Measurements from ENCODE around the gene JPH2.

The JPH2 gene

GRCh38 chr20:44212792-44213191 lies 25.8 kb upstream of the JPH2 start:
- TF ChIP-seq, protein P1, sequence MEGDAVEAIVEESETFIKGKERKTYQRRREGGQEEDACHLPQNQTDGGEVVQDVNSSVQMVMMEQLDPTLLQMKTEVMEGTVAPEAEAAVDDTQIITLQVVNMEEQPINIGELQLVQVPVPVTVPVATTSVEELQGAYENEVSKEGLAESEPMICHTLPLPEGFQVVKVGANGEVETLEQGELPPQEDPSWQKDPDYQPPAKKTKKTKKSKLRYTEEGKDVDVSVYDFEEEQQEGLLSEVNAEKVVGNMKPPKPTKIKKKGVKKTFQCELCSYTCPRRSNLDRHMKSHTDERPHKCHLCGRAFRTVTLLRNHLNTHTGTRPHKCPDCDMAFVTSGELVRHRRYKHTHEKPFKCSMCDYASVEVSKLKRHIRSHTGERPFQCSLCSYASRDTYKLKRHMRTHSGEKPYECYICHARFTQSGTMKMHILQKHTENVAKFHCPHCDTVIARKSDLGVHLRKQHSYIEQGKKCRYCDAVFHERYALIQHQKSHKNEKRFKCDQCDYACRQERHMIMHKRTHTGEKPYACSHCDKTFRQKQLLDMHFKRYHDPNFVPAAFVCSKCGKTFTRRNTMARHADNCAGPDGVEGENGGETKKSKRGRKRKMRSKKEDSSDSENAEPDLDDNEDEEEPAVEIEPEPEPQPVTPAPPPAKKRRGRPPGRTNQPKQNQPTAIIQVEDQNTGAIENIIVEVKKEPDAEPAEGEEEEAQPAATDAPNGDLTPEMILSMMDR (IDR thresholded peaks at IDR 0.05; ENCODE audit: low read depth, low read length, missing control alignments) = no peak
- DNase-seq (ENCODE audit: extremely low read depth, low read depth) = no peak
- no peak overlapping the region for H3K4me3 ChIP-seq (replicated peaks; ENCODE audit: low read depth, low read length)

- TF ChIP-seq, protein P1 (IDR thresholded peaks at IDR 0.05; ENCODE audit: low read depth, low read length, missing control alignments) = no peak
- DNase-seq (ENCODE audit: extremely low read depth, low read depth) = no peak
- peak overlapping the region; percentile 98 for H3K4me3 ChIP-seq (replicated peaks; ENCODE audit: low read depth, low read length)
Measured at GRCh38 chr20:44211177-44212039, 24.4 kb upstream of the JPH2 start.

DNA sequence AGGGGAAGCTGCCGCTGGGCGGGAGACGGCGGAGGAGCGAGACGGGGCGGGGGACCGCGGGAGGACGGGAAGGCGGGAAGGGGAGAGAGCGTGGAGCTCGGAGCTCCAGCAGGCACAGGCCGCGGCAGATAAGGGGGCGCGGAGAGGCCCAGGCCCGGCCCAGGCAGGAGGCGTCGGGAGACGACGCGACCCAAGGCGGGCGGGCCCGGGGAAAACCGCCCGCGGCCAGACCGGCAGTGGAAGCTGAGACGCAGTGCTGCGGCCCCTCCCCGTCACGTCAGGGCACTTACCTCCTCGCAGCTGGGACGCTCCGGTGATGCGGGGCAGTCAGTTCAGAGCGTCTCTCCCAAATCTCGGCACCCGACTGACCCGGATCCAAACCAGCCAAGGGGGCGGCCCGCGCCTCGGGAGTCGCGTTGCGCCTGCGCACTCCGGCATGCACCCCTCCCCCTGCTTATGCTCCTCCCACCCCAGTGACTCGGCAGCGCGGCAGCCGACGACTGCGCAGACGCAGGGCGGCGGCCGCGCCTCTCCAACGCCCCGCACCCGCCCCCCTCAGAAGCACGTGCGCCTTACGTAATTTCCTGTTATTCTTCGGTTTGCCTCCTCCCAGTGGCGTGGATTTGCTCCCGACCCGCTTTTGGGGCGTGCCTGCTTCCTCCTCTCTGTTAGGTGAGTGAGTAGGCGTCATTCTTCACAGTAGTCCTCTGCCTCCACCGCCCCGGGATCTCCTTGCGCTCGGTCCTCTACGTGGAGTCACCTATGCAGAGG lies 23.6 kb upstream of the JPH2 start, which contains the start of gene OSER1:
TSS of gene OSER1 (minus strand) at position 366 of the 771 bp plus-strand sequence. CDS start 3,814 bp downstream, outside the sequence.
- H3K4me3 ChIP-seq (replicated peaks; ENCODE audit: low read depth, low read length) = peak within 1 kb of the TSS; percentile 98
- TF ChIP-seq, protein P1 (IDR thresholded peaks at IDR 0.05; ENCODE audit: low read depth, low read length, missing control alignments) = no peak
- DNase-seq (ENCODE audit: extremely low read depth, low read depth) = peak; percentile 93

DNA sequence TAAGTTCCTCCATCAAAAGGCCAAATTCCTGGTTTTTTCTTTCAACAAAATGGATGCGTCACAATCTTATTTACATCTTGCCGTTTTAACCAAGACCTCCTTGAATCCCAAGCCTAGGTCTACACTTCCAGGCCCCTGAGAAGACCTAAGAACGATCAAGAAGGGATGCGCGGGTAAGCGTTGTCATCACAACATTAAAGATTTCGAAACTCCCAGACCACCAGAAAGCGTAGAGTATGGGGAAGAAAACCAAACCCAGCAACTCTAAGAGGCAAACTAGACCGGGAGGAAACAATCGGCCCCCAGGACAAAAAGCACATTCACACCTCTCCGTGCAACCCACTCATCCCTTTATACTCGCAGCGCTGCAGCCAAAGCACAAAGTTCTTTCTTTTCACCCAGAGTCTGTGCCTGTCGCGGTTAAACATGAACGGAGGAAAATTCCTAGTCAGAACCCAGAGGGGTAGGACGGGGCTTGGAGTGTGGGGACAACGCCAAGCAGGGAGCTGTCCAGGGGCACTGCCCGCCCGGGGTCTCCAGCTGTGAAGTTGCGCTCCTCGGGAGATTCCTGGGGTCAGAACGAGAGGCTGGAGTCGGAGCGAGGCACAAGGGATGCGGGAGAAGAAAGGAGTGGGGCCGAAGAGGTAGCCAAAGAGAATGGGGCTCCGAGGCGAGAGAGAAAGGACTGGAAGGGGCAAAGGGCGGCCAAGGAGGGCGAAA lies 22.9 kb upstream of the JPH2 start:
- peak overlapping the region; percentile 98 for H3K4me3 ChIP-seq (replicated peaks; ENCODE audit: low read depth, low read length)
- TF ChIP-seq, protein P1 (IDR thresholded peaks at IDR 0.05; ENCODE audit: low read depth, low read length, missing control alignments) = no peak
- DNase-seq (ENCODE audit: extremely low read depth, low read depth) = no peak

DNA sequence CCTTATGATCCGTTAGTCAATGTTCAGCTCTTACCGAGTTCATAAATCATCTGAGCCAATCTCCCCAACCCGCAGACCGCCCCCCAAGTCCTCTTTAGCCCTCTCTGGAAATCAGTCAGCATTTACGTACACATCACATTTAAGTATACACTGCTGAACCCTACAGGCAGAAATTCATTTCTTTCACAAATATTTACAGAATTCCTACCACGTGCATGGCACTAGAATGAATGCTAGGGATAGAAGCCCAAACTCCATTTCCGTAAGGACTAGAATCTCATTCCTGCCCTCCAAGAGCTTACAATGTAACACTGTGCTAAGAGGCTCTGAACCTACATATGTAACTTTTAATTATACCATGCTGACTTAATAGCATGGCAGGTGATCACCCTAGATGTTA lies 21.8 kb upstream of the JPH2 start:
- H3K4me3 ChIP-seq (replicated peaks; ENCODE audit: low read depth, low read length) = peak overlapping the region; percentile 98
- TF ChIP-seq, protein P1 (IDR thresholded peaks at IDR 0.05; ENCODE audit: low read depth, low read length, missing control alignments) = no peak
- DNase-seq (ENCODE audit: extremely low read depth, low read depth) = no peak

DNA sequence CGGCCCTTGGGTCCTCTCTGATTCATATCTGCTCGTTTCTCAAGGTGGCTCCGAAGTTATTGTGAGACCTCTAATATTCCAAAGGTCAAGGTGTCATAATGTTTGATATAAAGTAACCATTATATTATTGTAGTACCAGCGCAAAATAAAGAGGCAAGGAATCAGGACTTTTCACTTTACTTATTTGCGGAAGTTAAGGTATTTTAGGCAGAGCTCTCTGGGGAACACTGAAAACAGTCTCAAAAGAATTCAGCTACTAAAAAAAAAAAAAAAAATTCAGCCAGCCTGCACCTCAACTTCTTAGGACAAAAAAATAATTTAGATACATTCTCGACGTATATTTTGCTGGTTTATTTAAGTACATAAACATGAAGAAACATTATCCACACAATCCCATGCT lies 21.2 kb upstream of the JPH2 start:
- TF ChIP-seq, protein P1 (IDR thresholded peaks at IDR 0.05; ENCODE audit: low read depth, low read length, missing control alignments) = no peak
- no peak for DNase-seq (ENCODE audit: extremely low read depth, low read depth)
- H3K4me3 ChIP-seq (replicated peaks; ENCODE audit: low read depth, low read length) = peak overlapping the region; percentile 98
